ENCODE measurements around the gene CFAP43.
A peak's percentile ranks its signal among the peaks of the same experiment; 100 is the strongest.

The CFAP43 gene

GRCh38 chr10:104231784-104232612 is at the start of gene CFAP43:
Gene CFAP43 (minus strand): TSS chr10:104232364. CDS start chr10:104232246, 118 bp downstream.
- peak; percentile 56 for DNase-seq

GRCh38 chr10:104281694-104282093 is 49.5 kb upstream of the CFAP43 start:
- DNase-seq: no peak

- no peak for DNase-seq
These were observed 47.5 kb upstream of the CFAP43 start for GRCh38 chr10:104279550-104280259.

- no peak for DNase-seq
These were observed 45.6 kb upstream of the CFAP43 start for GRCh38 chr10:104277785-104278184.

- no peak for DNase-seq
These were observed 44.0 kb upstream of the CFAP43 start for GRCh38 chr10:104276192-104276591.

- no peak for DNase-seq
These were observed 42.9 kb upstream of the CFAP43 start for GRCh38 chr10:104274762-104275721.

- no peak for DNase-seq
These were observed 41.9 kb upstream of the CFAP43 start for GRCh38 chr10:104273899-104274575.

GRCh38 chr10:104273286-104273685 is 41.1 kb upstream of the CFAP43 start:
- DNase-seq: no peak

- DNase-seq: peak; percentile 93
These were observed 36.8 kb upstream of the CFAP43 start, which contains the start of gene GSTO2 for GRCh38 chr10:104268713-104269645. Gene GSTO2 (plus strand): TSS chr10:104269184. CDS start chr10:104274916, 5,732 bp downstream.

- no peak for DNase-seq
These were observed 36.2 kb upstream of the CFAP43 start for GRCh38 chr10:104268405-104268712.

- no peak for DNase-seq
These were observed 35.7 kb upstream of the CFAP43 start for GRCh38 chr10:104267721-104268404.

- no peak for DNase-seq
These were observed 32.6 kb upstream of the CFAP43 start for GRCh38 chr10:104264783-104265182.

- no peak for DNase-seq
These were observed 29.9 kb upstream of the CFAP43 start for GRCh38 chr10:104262055-104262454.

GRCh38 chr10:104260775-104261115 is 28.6 kb upstream of the CFAP43 start:
- no peak for DNase-seq

GRCh38 chr10:104259999-104260774 is 28.0 kb upstream of the CFAP43 start:
- DNase-seq: no peak

- no peak for DNase-seq
These were observed 27.3 kb upstream of the CFAP43 start for GRCh38 chr10:104259456-104259855.

- DNase-seq: no peak
These were observed 26.0 kb upstream of the CFAP43 start for GRCh38 chr10:104258209-104258608.

GRCh38 chr10:104257235-104257634 is 25.1 kb upstream of the CFAP43 start:
- DNase-seq: no peak

GRCh38 chr10:104256335-104256961 is 24.3 kb upstream of the CFAP43 start:
- no peak for DNase-seq
